Activated effector memory CD4-positive, alpha-beta T cell treated with Interleukin-2 at 50 U/mL for 16 hours (primary cell): ENCODE measurements around the gene SUPT5H.
"Not testable (repeated sequence)": the region's sequence is repeated elsewhere in the genome, so short reads cannot be mapped to it uniquely, and the experiment has no call there.

Experiments
- DNase-seq: peaks from one replicate; pipeline ENCODE4 v3.0.0-alpha.2; 2020

SUPT5H gene

DNA sequence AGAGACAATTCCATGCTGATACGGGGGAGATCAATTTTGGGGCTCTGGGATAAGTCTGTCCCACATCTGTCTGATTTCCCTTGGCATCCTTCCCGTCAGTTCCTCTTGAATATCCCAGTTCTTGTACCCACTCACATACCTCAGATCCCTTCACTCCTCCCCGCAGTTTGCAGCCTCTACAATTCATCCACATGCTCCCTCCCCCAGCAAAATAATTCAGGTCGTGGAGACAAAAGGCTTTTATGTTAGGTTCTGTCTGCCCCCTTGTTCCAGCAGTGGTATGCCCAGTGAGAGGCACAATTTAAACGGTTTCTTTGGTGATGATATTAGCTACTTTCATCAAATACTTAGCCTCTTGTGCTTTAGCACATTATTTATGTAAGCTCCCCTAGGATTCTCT lies 19.2 kb upstream of the SUPT5H start:
- no peak for DNase-seq

- no peak for DNase-seq
Measured at GRCh38 chr19:39427707-39428106, 17.7 kb upstream of the SUPT5H start.

GRCh38 chr19:39428283-39429112 lies 16.9 kb upstream of the SUPT5H start:
- DNase-seq = no peak

GRCh38 chr19:39430675-39431593 lies 14.4 kb upstream of the SUPT5H start:
- peak; percentile 53 for DNase-seq

DNA sequence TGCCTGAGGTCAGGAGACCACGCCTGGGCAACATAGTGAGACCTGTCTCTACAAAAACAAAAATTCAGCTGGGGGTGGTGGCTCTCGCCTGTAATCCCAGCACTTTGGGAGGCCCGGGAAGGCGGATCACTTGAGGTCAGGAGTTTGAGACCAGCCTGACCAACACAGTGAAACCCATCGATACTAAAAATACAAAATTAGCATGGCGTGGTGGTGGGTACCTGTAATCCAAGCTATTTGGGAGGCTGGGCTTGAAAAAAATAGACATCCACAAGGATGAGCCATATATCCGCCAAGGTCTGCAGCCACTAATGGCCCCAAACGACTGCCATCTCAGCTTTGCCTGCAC lies 12.7 kb upstream of the SUPT5H start:
- no peak for DNase-seq

DNA sequence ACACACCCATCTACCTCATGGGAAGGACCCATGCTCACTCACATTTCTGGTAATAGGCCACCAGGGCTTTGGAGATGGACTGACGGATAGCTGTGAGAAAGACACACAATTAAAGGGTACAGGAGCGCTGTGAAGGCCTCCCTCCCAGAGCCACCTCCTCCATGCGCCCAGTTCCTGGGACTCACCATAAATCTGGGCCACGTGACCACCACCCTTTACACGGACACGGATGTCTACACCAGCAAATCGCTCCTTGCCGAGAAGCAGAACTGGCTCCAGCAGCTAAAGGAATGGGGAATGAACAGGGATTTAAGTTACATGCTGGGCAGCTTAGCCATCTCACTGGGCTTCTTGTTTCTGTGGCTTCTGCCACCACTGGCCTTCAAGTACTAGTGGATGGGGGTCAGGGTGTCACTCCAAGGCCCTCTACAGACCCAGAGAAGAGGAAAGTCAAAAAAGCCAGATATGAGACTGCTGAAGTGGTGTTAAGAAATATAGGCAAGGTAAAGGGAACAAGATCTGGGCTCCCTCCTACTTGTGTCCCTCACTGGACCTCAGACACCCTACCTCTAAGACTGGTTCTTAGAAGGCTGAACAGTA lies 11.8 kb upstream of the SUPT5H start:
- no peak for DNase-seq

DNA sequence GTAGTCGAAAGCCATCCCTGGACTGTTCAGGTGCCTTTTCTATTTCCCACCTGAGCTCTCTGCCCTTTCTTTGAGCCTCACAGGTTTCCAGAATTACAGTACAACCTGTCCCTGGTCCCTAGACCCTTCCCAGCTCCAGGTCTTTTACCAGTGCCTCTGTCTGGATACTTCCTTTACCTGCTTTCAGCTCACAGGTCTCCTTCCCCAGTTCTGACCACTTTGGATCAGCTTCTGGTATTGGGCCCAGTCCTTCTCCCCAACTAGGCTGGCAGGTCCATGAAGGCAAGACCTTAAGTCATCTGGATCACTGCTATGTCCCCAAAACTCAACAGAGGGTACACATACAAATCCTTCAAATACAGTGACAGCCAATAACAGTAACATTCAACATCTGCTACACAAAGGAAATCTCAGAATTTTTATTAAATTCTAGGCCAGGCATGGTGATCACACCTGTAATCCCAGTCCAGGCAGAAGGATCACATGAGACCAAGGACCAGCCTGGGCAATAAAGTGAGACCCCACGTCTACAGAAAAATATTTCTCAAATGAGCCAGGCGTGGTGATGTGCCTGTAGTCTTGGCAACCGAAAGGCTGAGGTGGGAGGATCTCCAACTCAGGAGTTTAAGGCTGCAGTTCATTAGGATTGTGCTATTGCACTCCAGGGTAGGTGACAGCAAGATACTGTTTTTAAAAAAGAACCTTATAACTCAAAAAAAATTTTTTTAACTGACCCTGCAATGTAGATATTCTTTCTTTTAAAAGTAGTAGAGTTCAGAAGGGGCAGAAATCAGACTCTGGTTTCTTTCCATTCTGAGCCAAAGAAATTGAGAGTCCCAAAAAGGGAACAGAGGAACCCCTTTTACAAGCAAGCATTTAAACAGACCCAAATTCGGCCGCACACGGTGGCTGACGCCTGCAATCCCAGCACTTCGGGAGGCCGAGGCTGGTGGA lies 11.0 kb upstream of the SUPT5H start:
- no peak for DNase-seq

DNA sequence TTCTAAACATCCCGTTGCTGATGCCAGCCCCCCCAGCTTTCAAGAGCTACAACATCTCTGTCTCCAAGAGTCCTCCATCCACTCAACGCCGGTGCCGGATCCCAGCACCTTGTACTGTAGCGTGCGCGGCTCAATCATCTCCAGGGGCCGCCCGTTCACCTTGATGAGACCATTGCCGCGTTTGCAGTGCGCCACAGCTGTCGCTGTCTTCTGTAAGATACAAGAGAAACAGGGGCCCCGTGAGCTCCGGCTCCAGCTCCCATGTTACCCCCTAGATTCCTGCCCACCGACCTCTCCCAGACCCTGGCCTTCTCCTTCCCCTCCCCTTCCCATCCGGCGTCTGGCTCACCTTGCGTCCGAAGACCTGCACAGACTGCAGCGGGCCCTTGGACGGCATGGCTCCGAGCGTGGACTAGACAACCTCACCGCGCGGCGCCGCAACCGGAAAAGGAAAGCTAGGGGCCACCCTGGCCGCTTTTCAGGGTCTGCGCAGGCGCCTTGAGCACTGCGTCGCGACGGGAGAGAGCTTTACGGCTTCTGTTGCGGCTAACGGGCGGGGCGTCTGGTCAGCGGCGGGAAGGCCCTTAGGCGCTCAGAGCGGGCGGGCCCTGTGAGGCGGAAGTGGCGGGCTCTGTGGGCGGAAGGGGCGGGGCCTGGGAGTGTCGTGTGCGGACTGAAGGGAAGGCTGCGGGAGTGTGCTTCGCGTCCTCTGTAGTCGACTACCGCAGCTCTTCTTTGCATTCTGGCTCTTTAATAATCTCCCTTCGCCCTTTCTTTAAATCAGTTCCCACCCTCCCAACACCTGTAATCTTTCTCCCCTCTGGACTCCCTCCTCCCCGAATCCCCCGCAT lies 9.7 kb upstream of the SUPT5H start, which contains the start of gene RPS16:
TSS of gene RPS16 (minus strand) at position 451 of the 851 bp plus-strand sequence. CDS start at position 397, 54 bp downstream.
- DNase-seq = peak; percentile 99

GRCh38 chr19:39436350-39436716 lies 9.0 kb upstream of the SUPT5H start:
- no peak for DNase-seq

DNA sequence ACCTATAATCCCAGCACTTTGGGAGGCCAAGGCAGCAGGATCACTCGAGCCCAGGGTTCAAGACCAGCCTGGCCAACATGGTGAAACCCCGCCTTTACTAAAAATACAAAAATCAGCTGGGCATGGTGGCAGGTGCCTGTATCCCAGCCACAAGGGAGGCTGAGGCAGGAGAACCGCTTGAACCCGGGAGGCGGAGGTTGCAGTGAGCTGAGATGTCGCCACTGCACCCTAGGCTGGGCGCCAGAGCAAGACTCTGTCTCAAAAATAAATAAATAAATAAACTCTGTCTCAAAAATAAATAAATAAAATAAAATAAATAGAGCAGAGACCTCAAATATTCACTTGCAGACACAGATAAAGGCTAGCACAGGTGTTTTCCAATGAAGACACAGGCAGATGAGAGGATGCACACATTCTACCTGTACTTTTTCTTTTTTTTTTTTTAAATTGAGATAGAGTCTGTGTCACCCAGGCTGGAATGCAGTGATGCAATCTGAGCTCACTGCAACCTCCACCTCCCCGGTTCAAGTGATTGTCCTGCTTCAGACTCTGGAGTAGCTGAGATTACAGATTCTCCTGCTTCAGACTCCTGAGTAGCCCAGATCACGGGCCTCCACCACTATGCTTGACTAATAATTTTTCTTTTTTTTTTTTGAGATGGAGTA lies 7.0 kb upstream of the SUPT5H start:
- DNase-seq = no peak

- DNase-seq = no peak
Measured at GRCh38 chr19:39444598-39445195, 685 bp upstream of the SUPT5H start.

GRCh38 chr19:39446365-39447084 lies 1.1 kb downstream of the SUPT5H start:
- DNase-seq = no peak

- DNase-seq = no peak
Measured at GRCh38 chr19:39448271-39448670, 2.9 kb downstream of the SUPT5H start.

DNA sequence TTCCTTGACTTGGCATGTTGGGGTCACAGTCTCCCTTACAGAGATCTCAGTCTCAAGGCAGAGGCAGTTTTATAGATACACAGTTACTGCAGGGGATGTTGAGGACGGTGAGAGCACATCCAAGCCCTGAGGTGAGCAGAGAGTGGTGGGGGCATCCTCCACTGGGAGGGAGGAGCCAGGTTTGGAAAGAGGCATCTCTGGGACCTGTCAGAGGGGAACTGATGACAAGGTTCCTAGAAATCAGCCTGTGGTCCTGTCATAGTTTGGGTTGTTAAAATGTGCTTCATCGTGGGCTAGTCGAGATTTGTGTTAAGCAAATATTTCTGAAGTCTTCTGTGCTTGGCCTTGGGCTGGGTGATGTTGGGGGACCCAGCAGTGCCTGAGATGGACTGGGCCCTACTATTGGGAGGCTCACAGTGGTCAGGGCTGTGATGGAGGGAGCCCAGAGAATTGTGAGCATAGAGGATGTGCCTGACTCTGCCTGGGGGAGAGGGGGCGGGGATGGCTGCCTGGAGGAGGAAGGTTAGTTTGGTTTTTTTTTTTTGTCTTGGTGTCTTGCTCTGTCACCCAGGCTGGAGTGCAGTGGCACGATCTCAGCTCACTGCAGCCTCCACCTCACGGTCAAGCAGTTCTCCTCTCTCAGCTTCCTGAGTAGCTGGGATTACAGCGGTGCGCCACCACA lies 3.9 kb downstream of the SUPT5H start:
- DNase-seq = no peak

DNA sequence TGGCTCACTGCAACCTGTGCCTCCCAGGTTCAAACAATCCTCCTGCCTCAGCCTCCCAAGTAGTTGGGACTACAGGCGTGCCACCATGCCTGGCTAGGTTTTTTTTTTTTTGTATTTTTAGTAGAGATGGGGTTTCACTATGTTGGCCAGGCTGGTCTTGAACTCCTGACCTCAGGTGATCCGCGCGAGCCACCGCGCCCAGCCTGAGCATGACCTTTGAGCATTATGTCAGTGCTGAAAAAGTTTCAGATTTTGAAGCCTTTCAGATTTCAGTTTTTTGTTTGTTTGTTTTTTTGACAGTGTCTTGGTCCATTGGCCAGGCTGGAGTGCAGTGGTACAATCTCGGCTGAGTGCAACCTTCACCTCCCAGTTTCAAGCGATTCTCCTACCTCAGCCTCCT lies 5.9 kb downstream of the SUPT5H start:
- not testable (repeated sequence) for DNase-seq

DNA sequence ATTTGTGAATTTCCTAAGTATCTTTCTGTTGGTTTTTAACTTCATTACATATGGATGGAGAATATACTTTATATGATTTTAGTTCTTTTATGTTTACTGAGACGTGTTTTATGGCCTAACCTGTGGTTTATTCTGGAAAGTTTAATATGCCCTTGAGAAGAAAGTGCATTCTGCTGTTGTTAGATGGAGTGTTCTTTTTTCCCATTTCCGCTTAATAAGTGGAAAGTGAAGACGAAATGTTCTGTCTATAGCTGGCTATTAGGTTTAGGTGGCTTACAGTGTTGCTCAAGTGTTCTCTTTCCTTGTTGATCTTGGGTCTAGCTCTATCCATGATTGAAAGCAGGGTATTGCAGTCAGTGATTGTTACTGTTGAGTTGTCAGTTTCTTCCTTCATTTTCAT lies 18.0 kb downstream of the SUPT5H start:
- DNase-seq = no peak

DNA sequence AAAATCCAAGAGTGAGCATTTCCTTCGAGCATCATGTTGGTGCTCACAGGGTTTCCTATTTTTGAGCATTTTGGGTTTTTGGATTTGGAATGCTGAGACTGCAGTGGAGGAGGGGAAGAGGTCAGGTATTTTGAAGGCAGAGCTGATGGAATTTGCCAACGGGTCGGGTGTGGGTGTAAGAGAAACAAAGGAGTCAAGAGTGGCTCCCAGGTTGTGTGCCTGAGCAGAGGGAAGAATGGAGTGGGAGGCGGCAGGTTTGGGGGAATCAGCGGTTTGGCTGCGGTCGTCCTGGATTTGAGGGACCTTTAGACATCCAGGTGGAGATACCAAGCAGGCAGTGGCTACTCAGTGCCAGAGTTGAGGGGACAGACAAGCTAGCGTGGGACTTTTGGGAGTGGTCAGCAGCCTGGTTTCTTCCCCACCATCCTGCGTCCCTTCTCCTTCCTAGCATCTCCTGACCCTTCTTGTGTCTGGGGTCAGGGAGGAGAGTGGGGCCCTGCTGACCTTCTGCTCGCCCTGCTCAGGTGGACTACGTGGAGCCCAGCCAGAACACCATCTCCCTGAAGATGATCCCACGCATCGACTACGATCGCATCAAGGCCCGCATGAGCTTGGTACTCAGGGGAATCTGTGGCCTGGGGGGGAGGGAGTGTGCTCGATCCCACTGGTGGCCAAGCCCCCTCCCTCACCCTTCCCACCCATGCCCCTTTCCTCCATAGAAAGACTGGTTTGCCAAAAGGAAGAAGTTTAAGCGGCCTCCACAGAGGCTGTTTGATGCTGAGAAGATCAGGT lies 20.8 kb downstream of the SUPT5H start:
- no peak for DNase-seq

DNA sequence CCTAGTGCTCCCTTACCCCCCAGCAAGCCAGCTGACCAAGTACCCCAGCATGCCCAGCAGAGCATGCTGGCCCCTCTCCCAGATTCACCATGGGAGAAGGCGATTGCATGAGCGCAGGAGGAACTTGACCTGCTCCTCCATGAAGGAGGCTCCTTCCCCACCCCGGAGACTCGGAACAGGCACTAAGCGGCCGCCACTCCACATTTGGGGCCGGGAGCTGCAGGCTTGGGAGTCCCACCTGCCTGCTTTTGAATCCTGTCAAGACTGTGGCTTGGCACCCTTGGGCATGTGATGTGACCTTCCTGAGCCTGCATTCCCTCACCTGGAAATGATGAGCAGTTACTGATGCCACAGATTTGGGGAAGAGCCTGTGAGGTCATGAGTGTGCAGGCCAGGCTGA lies 22.6 kb downstream of the SUPT5H start:
- no peak for DNase-seq
